ENCODE measurements around the gene SERPINA9.

GRCh38 chr14:94471045-94471444, 5.0 kb downstream of the SERPINA9 start:
- TF ChIP-seq CTCF (IDR thresholded peaks at IDR 0.05) (no peak), ZFX (IDR thresholded peaks at IDR 0.05; ENCODE audit: borderline replicate concordance) (no peak)

Measured in 22Rv1 (cell line).